ENCODE results near the gene SRPK2.
"Not testable (repeated sequence)": the region's sequence is repeated elsewhere in the genome, so short reads cannot be mapped to it uniquely, and the experiment has no call there.

The SRPK2 gene

DNA sequence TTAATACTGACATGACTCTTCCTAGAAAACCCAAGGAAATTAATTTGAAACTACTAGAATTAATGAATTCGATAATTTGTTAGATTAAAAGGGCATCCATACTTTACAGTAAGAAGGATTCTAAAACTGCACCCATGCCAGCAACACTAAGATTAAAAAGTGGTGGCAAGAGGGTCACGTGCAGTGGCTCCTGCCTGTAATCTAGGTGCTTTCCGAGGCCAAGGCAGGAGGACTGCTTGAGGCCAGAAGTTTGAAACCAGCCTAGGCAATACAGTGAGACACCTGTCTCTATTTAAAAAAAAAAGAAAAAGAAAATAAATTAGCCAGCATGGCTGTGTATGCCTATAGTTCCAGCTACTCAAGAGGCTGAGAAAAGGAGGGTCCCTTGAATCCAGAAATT lies 58.2 kb downstream of the SRPK2 start:
- H3K4me3 ChIP-seq (ENCODE audit: low read depth, low read length): no peak overlapping the region
- no peak for DNase-seq (ENCODE audit: low read depth)
- TF ChIP-seq, protein P1, sequence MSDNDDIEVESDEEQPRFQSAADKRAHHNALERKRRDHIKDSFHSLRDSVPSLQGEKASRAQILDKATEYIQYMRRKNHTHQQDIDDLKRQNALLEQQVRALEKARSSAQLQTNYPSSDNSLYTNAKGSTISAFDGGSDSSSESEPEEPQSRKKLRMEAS (IDR thresholded peaks at IDR 0.05; ENCODE audit: low read depth, low read length): no peak
- TF ChIP-seq, protein P2, sequence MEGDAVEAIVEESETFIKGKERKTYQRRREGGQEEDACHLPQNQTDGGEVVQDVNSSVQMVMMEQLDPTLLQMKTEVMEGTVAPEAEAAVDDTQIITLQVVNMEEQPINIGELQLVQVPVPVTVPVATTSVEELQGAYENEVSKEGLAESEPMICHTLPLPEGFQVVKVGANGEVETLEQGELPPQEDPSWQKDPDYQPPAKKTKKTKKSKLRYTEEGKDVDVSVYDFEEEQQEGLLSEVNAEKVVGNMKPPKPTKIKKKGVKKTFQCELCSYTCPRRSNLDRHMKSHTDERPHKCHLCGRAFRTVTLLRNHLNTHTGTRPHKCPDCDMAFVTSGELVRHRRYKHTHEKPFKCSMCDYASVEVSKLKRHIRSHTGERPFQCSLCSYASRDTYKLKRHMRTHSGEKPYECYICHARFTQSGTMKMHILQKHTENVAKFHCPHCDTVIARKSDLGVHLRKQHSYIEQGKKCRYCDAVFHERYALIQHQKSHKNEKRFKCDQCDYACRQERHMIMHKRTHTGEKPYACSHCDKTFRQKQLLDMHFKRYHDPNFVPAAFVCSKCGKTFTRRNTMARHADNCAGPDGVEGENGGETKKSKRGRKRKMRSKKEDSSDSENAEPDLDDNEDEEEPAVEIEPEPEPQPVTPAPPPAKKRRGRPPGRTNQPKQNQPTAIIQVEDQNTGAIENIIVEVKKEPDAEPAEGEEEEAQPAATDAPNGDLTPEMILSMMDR (IDR thresholded peaks at IDR 0.05; ENCODE audit: low read depth, low read length): no peak
- no peak for TF ChIP-seq POLR2A (IDR thresholded peaks at IDR 0.05; ENCODE audit: extremely low read depth, insufficient read length)
- no peak for TF ChIP-seq MYC (IDR thresholded peaks at IDR 0.05; ENCODE audit: low read depth, low read length)

DNA sequence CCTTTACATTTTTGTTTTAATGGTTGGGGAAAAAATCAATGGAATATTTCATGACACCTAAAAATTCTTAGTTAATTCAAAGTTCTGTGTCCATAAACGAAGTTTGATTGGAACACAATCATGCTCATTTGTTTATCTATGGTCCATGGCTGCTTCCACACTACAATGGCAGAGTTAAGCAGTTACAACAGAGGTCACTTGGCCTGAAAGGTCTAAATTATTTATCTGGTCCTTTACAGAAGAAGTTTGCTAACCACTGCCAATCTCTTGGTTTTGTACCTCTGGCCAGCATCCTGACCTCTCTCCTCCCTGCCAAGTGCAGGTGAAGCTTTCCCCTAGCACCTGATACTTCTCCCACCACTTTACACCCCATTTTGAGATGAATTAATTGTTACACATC lies 61.5 kb downstream of the SRPK2 start:
- TF ChIP-seq POLR2A (IDR thresholded peaks at IDR 0.05; ENCODE audit: extremely low read depth, insufficient read length) (no peak), MYC (IDR thresholded peaks at IDR 0.05; ENCODE audit: low read depth, low read length) (no peak)
- TF ChIP-seq, protein P1 (IDR thresholded peaks at IDR 0.05; ENCODE audit: low read depth, low read length): no peak
- DNase-seq (ENCODE audit: low read depth): no peak
- H3K4me3 ChIP-seq (ENCODE audit: low read depth, low read length): no peak overlapping the region

DNA sequence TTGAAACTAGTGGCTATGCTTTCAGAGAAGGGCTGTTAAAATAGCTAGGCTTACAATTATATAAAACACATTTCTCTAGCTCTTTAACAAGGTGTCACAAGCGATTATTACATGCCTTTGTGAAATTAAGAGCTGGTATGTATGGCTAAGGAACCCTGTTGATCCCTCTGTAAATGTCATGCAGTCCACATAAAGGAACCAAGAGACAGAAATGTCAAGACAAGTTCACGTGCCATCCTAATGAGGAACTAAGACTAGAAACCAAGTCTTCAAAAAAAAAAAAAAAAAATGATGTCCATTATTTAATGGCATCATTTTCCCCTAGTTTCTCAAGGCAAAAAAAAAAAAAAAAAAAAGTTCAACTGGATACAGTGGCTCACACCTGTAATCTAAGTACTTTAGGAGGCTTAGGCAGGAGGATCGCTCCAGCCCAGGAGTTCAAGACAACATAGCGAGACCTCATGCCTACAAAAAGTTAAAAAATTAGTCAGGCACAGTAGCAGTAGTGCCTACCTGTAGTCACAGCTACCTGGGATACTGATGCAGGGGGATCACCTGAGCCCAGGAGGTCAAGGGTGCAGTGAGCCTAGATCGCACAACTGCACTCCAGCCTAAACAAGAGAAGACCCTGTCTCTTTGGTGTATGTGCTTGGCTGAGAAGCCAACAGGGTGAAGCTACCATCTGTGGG lies 63.4 kb downstream of the SRPK2 start:
- DNase-seq (ENCODE audit: low read depth): no peak
- TF ChIP-seq, protein P1 (IDR thresholded peaks at IDR 0.05; ENCODE audit: low read depth, low read length): no peak
- TF ChIP-seq, protein P2 (IDR thresholded peaks at IDR 0.05; ENCODE audit: low read depth, low read length): no peak
- TF ChIP-seq POLR2A (IDR thresholded peaks at IDR 0.05; ENCODE audit: extremely low read depth, insufficient read length) (no peak), MYC (IDR thresholded peaks at IDR 0.05; ENCODE audit: low read depth, low read length) (no peak)
- H3K4me3 ChIP-seq (ENCODE audit: low read depth, low read length): no peak overlapping the region

DNA sequence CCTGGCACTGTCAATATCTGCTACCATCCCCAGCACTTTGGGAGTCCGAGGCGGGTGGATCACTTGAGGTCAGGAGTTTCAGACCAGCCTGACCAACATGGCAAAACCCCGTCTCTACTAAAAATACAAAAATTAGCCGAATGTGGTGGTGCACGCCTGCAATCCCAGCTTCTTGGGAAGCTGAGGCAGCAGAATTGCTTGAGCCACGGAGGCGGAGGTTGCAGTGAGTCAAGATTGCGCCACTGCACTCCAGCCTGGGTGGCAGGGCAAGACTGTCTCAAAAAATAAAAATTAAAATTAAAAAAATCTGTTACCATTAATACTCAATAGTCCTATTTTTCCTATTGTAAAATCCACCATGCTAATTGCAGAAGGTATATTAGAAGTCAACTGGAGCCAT lies 64.1 kb downstream of the SRPK2 start:
- H3K4me3 ChIP-seq (ENCODE audit: low read depth, low read length); DNase-seq (ENCODE audit: low read depth): not testable (repeated sequence)

DNA sequence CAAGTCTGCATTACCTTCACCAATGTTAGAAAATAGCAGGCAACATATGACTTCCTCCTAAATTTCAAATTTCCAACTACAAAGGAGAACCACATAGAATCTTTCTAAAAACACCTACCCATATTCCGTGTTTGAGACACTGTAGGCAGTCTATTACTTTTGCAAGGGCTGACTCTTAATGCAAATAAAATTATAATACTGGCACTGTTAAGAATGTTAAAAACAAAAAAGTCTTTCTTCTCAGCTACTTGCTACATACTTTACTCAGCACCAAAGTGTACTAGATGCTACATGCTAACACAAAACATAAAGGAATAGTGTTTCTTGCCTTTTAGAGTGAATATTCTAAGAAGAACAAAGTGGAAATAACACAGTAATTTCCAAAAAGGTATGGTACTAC lies 65.4 kb downstream of the SRPK2 start:
- no peak for DNase-seq (ENCODE audit: low read depth)
- no peak overlapping the region for H3K4me3 ChIP-seq (ENCODE audit: low read depth, low read length)
- TF ChIP-seq, protein P1 (IDR thresholded peaks at IDR 0.05; ENCODE audit: low read depth, low read length): no peak
- TF ChIP-seq POLR2A (IDR thresholded peaks at IDR 0.05; ENCODE audit: extremely low read depth, insufficient read length) (no peak), MYC (IDR thresholded peaks at IDR 0.05; ENCODE audit: low read depth, low read length) (no peak)
- TF ChIP-seq, protein P2 (IDR thresholded peaks at IDR 0.05; ENCODE audit: low read depth, low read length): no peak

DNA sequence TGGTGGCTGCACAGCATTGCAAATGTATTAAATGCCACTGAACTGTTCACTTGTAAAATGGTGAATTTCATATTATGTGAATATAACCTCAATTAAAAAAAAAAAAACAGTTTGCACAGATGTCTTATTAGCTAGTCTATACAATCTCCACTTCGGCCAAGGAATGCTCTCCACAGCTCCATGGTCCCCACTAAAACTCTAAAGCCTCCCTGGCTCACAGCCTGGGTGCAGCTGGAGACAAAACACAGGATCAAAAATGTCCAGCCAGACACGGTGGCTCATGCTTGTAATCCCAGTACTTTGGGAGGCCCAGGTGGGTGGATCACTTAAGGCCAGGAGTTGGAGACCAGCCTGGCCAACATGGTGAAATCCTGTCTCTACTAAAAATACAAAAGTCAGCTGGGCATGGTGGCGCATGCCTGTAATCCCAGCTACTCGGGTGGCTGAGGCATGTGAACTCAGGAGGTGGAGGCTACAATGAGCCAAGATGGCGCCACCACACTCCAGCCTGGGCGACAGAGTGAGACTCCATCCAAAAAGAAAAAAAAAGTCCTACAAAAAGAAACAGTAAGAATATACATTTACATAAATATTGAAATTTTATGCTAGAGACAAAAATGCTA lies 66.0 kb downstream of the SRPK2 start:
- DNase-seq (ENCODE audit: low read depth): no peak
- TF ChIP-seq MYC (IDR thresholded peaks at IDR 0.05; ENCODE audit: low read depth, low read length) (no peak), POLR2A (IDR thresholded peaks at IDR 0.05; ENCODE audit: extremely low read depth, insufficient read length) (no peak)
- TF ChIP-seq, protein P1 (IDR thresholded peaks at IDR 0.05; ENCODE audit: low read depth, low read length): no peak
- TF ChIP-seq, protein P2 (IDR thresholded peaks at IDR 0.05; ENCODE audit: low read depth, low read length): no peak
- H3K4me3 ChIP-seq (ENCODE audit: low read depth, low read length): no peak overlapping the region

All from NB4 (cell line).